ENCODE data around the gene ADGRG4.
"Not testable (repeated sequence)": the region's sequence is repeated elsewhere in the genome, so short reads cannot be mapped to it uniquely, and the experiment has no call there.

Gene ADGRG4

GRCh38 chrX:136386173-136386572 is 85.4 kb downstream of the ADGRG4 start:
- in situ Hi-C loops (cut with HindIII; ENCODE audit: low sequenced_read_pairs), result no loop called here

GRCh38 chrX:136386826-136387225 is 86.1 kb downstream of the ADGRG4 start:
- in situ Hi-C loops (cut with HindIII; ENCODE audit: low sequenced_read_pairs), result no loop called here

- in situ Hi-C loops (cut with HindIII; ENCODE audit: low sequenced_read_pairs), result no loop called here
Measured at GRCh38 chrX:136387951-136388502, 87.3 kb downstream of the ADGRG4 start.

GRCh38 chrX:136390921-136391320 is 90.2 kb downstream of the ADGRG4 start:
- in situ Hi-C loops (cut with HindIII; ENCODE audit: low sequenced_read_pairs), result no loop called here

GRCh38 chrX:136395271-136395670 is 94.5 kb downstream of the ADGRG4 start:
- in situ Hi-C loops (cut with HindIII; ENCODE audit: low sequenced_read_pairs), result no loop called here

GRCh38 chrX:136397001-136397400 is 96.2 kb downstream of the ADGRG4 start:
- in situ Hi-C loops (cut with HindIII; ENCODE audit: low sequenced_read_pairs), result no loop called here

DNA sequence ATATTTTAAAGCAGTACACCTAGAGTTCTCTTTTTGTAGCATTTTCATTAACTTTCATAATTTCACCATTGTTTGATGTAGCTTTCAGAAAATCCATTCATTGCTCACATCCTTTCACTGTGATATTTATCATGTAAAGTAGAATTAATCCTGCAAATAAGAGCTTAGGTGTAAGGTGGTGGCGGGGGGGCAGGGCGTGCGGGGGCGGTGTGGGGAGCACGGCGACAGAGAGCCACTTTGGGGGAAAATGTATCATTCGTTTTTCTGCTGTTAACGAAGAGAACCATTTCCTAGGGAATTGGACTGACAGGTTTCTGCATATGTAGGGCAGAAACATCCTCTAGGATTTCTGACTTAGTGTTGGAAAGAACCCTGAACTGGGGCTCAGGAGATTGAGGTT is 104.4 kb downstream of the ADGRG4 start:
- in situ Hi-C loops (cut with HindIII; ENCODE audit: low sequenced_read_pairs), result no loop called here

DNA sequence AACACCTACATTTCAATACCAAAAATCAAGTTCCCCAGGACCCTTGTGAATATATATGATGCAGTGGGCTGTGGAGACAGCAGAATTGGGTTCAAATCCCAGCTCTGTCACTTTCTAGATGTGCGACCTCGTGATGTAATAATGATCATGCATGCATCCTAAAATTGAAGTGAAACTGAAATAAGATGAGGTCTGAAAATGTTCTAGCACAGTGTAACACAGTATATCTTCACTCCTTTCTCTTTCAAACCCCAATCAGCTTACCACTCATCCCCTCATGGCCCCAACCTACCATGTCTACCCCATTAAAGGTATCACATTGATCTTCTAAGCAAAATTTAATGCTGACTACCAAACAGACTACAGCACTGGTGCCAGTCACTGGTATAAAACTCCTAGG is 117.0 kb downstream of the ADGRG4 start:
- in situ Hi-C loops (cut with HindIII; ENCODE audit: low sequenced_read_pairs), result no loop called here

- in situ Hi-C loops (cut with HindIII; ENCODE audit: low sequenced_read_pairs), result no loop called here
Measured at GRCh38 chrX:136421338-136421737, 120.6 kb downstream of the ADGRG4 start.

DNA sequence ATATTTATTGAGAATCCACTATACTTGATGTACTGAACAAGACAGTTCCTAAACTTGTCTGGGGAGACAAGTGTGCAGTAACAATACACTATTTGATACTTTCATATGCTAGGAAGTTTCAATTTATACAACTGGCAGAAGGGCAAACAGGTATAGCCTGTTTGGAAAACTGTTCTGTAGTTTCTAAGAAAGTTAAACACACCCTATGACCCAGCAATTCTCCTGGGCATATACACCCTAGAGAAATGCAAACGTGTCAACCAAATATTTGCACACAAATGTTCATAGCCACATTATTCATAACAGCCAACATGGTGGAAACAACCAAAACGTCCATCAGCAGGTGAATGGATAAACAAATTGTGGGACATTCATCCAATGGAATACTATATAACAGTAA is 123.0 kb downstream of the ADGRG4 start:
- in situ Hi-C loops (cut with HindIII; ENCODE audit: low sequenced_read_pairs), result no loop called here

DNA sequence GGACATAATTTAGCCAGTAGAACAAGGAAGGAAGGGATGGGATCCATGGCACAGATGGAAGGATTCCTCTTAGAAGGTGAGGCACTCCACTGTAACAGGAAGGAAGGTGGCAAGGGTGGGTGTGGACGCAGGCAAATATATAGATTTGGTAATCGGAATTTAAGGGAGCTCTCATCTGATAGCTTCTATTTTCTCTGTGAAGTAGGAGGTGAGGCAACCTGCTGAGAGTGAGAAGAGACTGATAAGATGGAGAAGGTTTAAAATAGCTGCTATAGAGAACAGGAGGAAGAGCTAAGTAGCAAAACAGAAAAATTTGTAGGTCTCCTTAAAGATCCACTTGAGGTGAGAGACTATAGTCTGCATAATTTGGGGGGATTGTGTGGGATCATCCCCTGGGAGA is 125.2 kb downstream of the ADGRG4 start:
- in situ Hi-C loops (cut with HindIII; ENCODE audit: low sequenced_read_pairs), result no loop called here

GRCh38 chrX:136431625-136432024 is 130.9 kb downstream of the ADGRG4 start:
- in situ Hi-C loops (cut with HindIII; ENCODE audit: low sequenced_read_pairs), result no loop called here

- in situ Hi-C loops (cut with HindIII; ENCODE audit: low sequenced_read_pairs), result no loop called here
Measured at GRCh38 chrX:136437774-136438173, 137.0 kb downstream of the ADGRG4 start.

DNA sequence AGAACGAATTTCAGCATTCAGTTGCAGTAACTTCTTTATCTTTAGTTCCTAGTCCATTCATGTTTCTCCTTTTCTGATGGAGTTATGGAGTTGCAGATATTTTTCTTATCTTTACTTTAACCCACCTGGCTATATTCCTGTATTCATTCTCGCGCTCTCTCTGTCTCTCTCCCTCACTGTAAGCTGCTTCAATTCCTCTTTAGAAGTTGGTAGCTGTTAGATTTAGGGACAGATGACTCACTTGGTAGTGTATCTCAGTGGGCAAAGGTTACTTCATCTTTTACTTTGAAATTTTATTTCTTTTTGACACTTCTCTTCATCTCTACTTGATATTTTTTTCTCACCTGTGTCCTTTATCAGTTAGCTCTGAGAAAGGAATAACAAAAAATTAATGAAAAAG is 137.4 kb downstream of the ADGRG4 start:
- in situ Hi-C loops (cut with HindIII; ENCODE audit: low sequenced_read_pairs), result no loop called here

GRCh38 chrX:136445674-136446073 is 144.9 kb downstream of the ADGRG4 start:
- in situ Hi-C loops (cut with HindIII; ENCODE audit: low sequenced_read_pairs), result not testable (repeated sequence)

DNA sequence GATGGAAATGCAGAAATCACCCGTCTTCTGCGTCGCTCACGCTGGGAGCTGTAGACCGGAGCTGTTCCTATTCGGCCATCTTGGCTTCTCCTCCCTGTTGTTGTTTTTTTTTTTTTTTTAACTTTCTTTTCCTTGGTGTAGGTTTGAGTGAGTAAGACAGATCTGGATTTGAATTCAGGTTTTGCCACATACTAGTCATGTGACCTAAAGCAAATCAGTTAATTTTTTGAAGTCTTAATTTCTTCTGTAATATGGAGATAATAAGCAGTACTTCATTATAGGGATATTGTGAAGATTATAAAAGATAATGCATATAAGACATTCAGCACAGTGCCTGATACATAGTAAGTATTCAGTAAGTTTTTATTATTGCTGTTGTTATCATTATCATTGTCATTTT is 145.4 kb downstream of the ADGRG4 start:
- in situ Hi-C loops (cut with HindIII; ENCODE audit: low sequenced_read_pairs), result no loop called here

GRCh38 chrX:136447308-136447707 is 146.5 kb downstream of the ADGRG4 start:
- in situ Hi-C loops (cut with HindIII; ENCODE audit: low sequenced_read_pairs), result no loop called here

DNA sequence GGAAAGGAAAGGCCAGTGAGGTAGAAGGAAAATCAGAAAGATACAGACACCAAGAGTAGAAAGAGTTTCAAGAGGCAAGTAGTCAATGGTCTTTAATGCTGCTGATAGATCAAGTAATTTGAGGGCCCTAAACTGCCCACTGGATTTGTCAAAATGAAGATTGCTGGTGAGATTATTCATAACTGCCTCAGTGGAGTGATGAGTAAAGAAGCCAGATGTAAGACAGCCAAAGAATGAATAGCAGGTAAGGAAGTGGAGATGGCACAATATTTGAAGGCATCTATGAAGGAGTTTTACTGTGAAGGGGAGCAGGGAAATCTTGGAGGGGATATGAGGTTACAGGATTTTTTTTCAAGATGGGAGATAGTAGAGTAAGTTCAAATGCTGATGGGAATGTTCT is 147.2 kb downstream of the ADGRG4 start:
- in situ Hi-C loops (cut with HindIII; ENCODE audit: low sequenced_read_pairs), result no loop called here

DNA sequence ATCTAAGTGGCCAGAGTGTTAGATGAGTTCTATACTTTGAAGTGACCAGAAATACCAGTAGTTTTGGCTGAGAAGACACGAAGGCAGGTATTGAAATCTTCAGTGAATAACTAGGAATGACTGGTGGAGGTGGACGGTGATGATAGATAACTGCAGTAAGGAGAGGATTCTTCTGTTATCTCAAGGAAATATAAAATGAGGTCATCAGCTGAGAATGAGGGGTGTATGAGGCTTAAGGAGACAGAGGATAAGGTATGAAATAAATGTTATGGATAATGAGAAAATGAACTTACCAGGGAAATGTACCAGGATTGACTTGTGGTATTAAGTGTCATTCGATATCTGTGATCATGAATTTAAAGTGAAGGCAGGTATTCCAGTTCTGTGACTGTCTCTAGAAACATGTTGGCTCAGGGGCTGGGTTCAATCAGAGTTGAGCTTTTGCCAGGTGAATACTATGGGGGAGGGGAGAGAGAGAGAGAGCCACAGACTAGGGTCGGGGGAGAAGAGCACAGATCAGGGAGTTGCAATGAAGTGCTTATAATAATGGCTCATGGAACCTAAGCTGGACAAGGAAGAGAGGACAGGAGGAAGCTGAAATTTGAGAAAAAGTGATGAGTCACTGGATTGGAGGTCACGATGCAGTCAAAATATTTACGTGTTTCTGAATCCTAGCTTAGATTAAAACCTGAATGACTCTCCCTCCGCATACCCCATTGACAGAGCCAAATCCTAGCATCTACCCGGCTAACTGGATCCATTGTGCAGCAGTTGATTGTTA is 149.5 kb downstream of the ADGRG4 start:
- in situ Hi-C loops (cut with HindIII; ENCODE audit: low sequenced_read_pairs), result no loop called here

- in situ Hi-C loops (cut with HindIII; ENCODE audit: low sequenced_read_pairs), result no loop called here
Measured at GRCh38 chrX:136452614-136453013, 151.9 kb downstream of the ADGRG4 start.

DNA sequence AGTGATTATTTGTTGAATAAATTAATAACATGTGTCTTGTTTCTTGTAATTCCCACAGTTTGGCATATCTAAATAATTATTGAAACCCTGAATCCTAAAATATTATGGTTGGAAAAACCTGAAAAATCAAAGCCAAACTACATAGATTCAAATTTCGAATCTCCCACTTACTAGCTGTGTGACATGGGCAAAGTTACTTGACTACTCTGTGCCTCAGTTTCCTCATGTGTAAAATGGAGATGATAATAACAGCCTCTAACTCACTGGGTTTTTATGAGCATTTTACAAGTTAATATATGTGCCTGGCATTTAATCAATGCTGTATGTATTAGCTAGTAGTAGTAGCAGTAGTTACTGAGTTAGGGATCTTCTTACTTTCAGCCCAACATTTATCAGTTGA is 152.4 kb downstream of the ADGRG4 start:
- in situ Hi-C loops (cut with HindIII; ENCODE audit: low sequenced_read_pairs), result no loop called here

GRCh38 chrX:136453771-136454170 is 153.0 kb downstream of the ADGRG4 start:
- in situ Hi-C loops (cut with HindIII; ENCODE audit: low sequenced_read_pairs), result no loop called here

- in situ Hi-C loops (cut with HindIII; ENCODE audit: low sequenced_read_pairs), result no loop called here
Measured at GRCh38 chrX:136456133-136456532, 155.4 kb downstream of the ADGRG4 start.

Data from DLD1 (cell line).